ENCODE data around the gene MT2A.

Gene MT2A

GRCh38 chr16:56600398-56600999, 7.9 kb upstream of the MT2A start:
- peak; percentile 51 to 83 for DNase-seq

DNA sequence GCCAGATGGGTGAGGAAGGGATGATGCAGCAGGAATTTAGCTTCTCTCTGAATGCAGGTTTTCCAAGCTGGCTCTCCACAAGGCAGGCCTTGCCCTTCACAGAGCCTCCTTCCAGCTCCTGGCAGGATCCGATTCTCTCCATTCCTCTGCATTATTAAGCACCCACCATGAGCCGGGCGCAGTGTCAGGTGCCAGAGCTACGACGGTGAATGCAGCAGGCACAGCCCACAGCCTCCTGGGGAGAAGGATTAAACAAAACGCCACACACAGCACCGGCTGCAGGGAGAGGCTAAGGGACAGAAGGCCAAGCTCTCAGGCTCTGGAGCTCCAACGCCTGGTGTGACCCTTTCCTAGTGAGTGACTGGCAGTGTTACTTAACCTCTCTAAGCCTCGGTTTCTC, 7.1 kb upstream of the MT2A start:
- DNase-seq: no peak

DNA sequence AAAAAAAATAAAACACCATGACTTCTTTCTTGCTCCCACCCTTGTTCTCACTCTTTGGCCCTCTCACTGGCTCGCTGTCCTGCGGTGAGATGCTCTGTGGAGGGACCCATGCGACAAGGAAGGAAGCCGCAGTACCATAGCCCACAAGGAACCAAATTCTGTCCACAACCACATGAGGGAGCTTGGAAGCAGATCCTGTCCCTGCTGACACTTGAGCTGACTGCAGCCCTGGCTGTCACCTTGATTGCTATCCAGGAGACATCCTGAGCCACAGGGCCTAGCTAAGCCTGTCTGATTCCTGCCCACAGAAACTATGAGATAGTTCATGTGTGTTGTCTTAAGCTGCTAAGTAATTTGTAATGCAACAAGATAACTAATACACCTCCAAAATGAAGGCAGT, 4.8 kb upstream of the MT2A start:
- DNase-seq: peak; percentile 41 to 43

DNA sequence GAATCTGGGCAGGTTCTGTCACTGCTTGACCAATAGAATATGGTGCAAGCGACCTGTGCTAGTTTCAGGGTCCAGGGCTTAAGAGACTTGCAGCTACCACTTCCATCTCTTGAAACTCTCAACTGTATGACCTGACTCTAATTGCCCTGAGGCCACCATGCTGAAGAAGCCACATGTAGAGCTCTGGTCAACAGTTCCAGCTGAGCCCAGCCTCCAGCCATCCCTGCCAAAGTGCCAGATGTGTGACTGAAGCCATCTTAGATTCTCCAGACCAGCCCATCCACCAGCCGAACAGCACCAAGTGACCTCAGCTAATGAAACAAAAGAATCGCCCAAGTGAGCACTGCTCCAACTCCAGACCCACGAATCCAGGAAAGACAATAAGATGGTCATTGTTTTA, 3.4 kb upstream of the MT2A start:
- DNase-seq: no peak

GRCh38 chr16:56605475-56605874, 2.9 kb upstream of the MT2A start:
- no peak for DNase-seq

DNA sequence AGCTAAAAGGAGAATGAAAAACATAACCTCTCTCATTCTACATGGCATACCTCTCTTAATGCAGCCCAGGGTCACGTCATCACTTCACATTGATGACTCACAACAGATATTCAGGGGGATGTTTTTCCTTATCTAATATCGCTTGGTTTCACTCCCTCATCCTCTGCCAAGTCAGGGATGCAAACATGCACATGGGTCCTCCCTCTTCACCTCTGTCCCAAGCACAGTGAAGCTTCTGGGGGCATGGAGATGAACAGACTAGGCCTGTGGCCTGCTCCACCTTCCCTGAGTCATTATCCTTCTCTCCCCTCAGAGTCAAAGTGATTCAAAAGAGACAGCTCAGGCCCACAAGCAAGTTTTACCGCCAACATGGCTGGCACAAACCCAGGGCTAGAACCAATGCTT, 2.3 kb upstream of the MT2A start:
- no peak for DNase-seq

- DNase-seq: no peak
Measured at GRCh38 chr16:56606476-56607108, 1.8 kb upstream of the MT2A start.

DNA sequence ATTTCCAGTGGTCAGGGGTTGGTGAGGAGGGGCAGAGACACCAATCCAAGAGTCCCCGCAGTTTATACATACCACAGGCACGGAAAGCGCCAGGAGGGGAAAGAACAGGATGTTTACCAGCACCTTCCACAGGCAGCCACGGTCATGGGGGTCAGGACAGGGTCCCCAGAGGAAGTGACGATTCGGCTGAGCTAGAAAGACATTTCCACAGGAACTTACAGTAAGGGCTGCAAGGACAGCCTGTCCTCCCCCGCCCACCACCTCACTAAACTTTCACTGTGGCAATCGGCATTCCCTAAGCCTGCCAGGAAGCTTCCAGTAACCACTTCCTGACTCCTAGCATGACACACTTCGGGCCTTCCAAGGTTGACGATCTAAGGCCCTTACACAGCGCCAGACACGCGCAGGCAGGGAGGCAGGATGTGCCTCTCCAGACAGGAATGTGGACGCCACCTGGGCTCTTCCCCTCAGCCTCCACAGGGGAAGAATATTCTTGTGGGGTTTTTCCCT, 1.2 kb upstream of the MT2A start:
- no peak for DNase-seq

DNA sequence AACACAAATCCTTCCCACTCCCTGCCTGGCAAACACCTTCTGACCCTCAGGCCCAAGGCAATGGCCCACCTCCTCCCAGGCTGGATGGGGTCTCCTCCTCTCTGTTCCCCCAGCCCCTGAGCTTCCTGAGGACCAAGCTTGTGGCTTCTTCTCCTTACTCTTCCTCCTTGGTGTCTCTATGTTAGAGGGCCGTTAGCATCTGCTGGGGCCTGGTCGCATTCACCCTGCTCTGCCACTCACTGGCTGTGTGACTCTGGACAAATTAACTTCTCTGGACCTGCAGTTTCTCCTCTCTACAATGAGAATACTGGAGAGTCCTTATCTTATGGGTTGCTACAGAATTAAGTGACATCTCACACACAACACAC, 725 bp upstream of the MT2A start:
- DNase-seq: no peak

DNA sequence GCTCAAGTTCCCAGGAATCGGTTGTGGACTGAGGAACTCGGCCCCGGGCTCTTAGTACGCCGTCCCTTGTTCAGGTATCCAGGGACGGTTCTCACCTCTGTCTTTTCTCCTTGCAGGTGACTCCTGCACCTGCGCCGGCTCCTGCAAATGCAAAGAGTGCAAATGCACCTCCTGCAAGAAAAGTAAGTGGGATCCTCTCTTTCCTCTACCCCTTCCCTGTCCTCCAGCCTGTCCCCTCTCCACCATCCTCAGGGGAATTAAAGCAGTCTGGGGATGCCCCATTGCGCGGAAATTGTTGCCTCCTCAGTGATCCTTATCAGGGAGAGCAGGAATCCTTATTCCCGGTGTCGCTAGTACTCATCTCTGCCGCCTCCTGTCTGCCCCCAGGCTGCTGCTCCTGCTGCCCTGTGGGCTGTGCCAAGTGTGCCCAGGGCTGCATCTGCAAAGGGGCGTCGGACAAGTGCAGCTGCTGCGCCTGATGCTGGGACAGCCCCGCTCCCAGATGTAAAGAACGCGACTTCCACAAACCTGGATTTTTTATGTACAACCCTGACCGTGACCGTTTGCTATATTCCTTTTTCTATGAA, 585 bp downstream of the MT2A start:
- no peak for DNase-seq

DNA sequence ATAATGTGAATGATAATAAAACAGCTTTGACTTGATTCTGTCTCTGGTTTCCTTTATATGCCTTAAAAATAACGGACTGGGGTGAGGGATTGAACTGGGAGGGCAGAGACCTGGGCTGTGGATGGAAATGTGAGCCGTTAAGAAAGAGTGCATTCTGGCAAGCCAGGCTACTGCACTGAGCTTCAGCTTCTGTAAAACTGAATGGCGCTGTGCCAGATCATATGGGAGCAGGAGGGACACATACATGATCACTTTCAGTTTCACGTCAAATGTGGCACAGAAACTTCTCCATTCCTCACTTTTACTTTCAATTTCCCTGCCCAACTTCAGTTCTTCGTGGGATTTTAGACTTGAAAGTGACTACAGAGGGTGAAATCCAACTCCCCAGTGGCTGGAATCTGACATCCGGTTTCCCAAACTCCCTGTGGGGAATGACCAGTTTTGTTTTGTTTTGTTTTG, 1.1 kb downstream of the MT2A start:
- peak; percentile 46 to 47 for DNase-seq

GRCh38 chr16:56610017-56610608, 1.7 kb downstream of the MT2A start:
- DNase-seq: peak in 1 of 2 donors; percentile 34

- no peak for DNase-seq
Measured at GRCh38 chr16:56610609-56611111, 2.3 kb downstream of the MT2A start.

- no peak for DNase-seq
Measured at GRCh38 chr16:56611281-56611833, 3.0 kb downstream of the MT2A start.

DNA sequence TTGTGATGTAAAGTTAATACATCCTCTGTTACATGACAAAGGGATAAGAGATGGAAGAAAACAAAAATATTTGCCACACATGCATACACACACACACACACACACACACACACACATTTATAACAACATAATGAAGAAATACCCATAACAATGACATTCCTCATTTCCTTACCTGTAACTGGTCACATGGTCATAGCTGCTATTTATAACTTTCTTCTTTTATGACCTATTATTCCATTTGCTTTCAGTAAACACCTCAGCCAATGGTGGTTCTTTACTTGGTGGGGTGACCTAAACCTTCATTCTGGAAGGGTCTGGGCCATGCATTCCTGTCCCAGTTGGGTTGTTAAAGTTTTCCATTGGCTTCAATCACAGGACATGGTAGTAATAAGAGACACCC, 5.3 kb downstream of the MT2A start:
- no peak for DNase-seq

GRCh38 chr16:56614549-56614991, 6.2 kb downstream of the MT2A start:
- no peak for DNase-seq

DNA sequence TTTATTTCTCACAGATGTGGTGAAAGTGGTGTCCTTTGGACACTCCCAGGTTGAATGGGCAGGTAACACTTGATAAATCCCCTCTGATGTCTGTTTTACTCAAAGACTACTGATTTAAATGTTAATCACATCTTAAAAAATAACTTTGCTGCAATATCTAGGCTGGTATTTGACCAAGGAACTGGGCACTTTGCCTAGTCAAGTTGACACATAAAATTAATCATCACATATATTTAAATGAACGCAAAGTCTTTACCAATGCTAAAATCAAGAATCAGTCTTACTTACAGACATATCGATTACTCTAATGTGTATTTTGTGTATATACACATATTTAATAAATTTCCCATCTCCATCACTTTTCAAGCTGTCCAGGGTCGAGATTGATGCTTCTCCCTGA, 7.0 kb downstream of the MT2A start:
- DNase-seq: no peak

DNA sequence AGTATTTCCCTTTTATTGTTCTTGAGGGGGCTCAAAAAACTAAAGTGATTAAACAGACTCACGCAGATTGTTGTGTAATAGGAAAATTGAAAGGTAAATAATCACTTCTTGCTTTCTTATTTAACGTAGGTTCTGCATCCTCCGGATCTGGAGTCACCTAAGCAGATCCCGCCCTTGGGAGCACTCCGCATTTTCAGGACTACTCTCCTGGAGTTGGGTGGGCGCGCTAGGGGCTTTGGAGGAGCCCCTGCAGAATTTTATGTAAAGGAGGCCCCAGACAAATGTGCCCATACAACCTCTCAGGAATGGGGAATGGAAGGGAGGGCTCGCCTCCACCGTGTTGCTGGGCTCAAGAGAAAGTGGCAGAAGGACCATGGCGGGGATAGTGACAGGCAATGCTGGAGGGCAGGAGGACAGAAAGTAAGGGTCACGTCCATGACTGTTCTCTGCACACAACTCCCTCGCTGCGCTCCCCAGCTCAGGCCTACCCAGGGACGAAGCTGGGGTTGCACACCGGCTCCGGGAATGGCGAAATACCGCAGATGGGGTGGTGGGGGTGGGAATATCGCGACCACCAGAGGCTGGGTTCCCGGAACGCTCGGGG, 8.3 kb downstream of the MT2A start:
- DNase-seq: no peak

DNA sequence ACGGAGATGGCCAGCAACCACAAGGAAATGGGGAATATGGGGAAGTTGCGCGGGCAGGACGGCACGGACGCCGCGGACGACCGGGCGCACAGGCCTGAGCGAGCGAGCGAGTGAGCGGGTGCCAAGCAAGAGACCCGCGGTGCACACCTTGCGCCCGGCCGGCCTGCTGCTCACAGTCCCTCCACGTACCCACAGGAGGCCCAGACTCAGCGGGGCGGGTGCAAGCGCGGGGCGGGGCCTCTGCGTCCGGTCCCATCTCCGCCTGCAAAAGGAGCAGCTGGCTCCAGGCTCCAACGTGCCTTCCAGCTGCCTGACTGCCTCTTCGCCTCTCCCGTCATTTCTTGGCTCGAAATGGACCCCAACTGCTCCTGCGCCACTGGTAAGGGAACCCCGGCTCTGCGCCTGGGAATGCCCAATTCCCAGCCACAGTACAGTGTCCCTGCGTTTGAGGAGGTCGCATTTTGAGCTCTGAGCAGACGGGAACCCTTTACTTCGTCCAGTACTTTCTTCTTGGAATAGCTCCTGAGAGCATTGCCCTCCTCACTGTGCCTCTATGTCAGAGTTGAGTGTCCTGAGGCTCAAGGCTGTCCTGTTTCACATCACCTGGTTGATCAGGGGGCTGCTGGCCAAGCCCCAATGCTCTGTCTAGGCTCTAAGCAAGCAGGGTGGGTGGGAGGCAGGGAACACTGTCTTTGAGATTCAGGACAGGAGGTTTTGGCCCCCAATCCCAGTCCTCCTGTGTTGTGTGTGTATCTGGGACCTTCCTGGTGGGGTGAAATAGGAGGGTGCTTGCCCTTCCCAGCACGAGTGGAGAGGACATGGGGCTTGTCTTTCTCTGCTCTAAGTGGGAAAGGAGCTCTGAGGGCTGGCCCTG, 9.1 kb downstream of the MT2A start:
- peak in 1 of 2 donors; percentile 35 for DNase-seq

GRCh38 chr16:56618138-56618537, 9.8 kb downstream of the MT2A start:
- DNase-seq: no peak

DNA sequence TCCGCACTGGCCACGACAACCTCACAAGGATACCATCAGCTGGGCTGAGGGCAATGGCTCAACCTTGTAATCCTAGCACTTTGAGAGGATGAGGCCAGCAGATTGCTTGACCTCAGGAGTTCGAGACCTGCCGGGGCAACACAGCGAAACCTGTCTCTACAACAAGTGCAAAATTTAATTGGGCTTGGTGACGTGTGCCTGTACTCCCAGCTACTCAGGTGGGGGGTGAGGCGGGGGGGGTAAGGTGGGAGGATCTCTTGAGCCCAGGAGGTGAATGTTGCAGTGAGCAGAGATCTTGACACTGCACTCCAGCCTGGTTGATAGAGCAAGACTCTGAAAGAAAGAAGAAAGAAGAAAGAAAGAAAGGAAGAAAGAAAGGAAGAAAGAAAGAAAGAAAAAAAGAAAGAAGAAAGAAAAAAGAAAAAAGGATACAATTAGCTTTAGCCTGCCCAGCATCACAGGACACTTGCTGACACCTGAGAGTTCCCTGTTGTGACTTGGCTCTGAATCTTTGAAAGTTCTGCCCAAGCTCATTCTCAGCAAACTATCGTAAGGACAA, 12.0 kb downstream of the MT2A start:
- no peak for DNase-seq
